Keratinocyte (primary cell): ENCODE data around the gene GTF2H2C.
"Not testable (repeated sequence)": the region's sequence is repeated elsewhere in the genome, so short reads cannot be mapped to it uniquely, and the experiment has no call there.

Experiments
- EZH2 ChIP-seq: IDR thresholded peaks from one replicate; pipeline ENCODE4 v1.6.1; 2012; ENCODE audit warnings: inconsistent platforms, mild to moderate bottlenecking, low read length, moderate library complexity
- TF ChIP-seq, protein P1 (sequence below), 3 experiments: IDR thresholded peaks in 1 of 3; conservative IDR thresholded peaks in 1 of 3; optimal IDR thresholded peaks in 1 of 3; 2 replicates in 2 of 3; 3 replicates in 1 of 3; pipeline versions ENCODE3 to v1.5.1; 2011; ENCODE audit warnings: low read length in 3 of 3, mild to moderate bottlenecking in 3 of 3, moderate library complexity in 2 of 3, control low read depth in 1 of 3, inconsistent platforms in 1 of 3; ENCODE audit not compliant: insufficient read depth in 2 of 3; ENCODE audit errors: extremely low read depth in 1 of 3

DNA sequence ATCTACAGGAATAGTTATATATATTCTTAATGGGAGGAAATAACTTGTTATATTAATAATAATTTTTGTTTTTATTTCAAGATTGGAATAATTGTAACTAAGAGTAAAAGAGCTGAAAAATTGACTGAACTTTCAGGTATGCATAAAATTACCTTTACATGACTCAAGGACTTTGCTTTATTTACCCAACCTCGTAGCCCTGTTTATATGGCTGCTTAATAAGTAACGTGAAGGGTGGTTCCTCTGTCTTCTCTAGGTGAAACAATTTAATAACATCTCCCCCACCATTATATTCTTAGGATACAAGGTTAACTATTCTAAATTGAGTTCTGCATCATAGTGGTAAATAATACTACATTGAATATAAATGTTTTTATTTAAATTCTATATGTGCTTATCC, 8.1 kb downstream of the GTF2H2C start:
- TF ChIP-seq EZH2: not testable (repeated sequence)
- TF ChIP-seq, protein P1, sequence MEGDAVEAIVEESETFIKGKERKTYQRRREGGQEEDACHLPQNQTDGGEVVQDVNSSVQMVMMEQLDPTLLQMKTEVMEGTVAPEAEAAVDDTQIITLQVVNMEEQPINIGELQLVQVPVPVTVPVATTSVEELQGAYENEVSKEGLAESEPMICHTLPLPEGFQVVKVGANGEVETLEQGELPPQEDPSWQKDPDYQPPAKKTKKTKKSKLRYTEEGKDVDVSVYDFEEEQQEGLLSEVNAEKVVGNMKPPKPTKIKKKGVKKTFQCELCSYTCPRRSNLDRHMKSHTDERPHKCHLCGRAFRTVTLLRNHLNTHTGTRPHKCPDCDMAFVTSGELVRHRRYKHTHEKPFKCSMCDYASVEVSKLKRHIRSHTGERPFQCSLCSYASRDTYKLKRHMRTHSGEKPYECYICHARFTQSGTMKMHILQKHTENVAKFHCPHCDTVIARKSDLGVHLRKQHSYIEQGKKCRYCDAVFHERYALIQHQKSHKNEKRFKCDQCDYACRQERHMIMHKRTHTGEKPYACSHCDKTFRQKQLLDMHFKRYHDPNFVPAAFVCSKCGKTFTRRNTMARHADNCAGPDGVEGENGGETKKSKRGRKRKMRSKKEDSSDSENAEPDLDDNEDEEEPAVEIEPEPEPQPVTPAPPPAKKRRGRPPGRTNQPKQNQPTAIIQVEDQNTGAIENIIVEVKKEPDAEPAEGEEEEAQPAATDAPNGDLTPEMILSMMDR (optimal IDR thresholded peaks at IDR 0.05 in 1 of 3, IDR thresholded peaks at IDR 0.05 in 1 of 3, conservative IDR thresholded peaks at IDR 0.05 in 1 of 3; ENCODE audit: extremely low read depth in 1 of 3, insufficient read depth in 2 of 3, low read length in 3 of 3): not testable (repeated sequence)
